SK-N-SH (cell line): Measurements from ENCODE around the gene CYSLTR2. TPM values are rescaled to one million over a fixed set of nuclear protein-coding genes. Genes with fewer than 3 reads are reported as not detected.

Experiments
- CTCF ChIA-PET: fragments of 300-600, 350-600 bp; formaldehyde crosslinking; extraction: SDS; loops from one replicate; lab custom pipeline; 2021; lab: Yijun Ruan, JAX
- POLR2A ChIA-PET: fragments of 350-600 bp; sonication (Branson Sonifier 250); formaldehyde crosslinking; extraction: SDS; loops from one replicate; lab custom pipeline; 2020; ENCODE audit warnings: antibody characterized with exemption, inconsistent platforms; lab: Yijun Ruan, JAX
- DNase-seq: peaks from one replicate; pipeline ENCODE4 v3.0.0; 2012
- H2AFZ ChIP-seq: fragments of 200-600 bp; sonication (generic); 2 replicates; pipeline ENCODE4 v1.8.1; 2016; ENCODE audit warnings: antibody characterized with exemption, mild to moderate bottlenecking, low read depth
- H3F3A ChIP-seq: fragments of 200-600 bp; sonication (generic); replicated peaks from 2 replicates; pipeline ENCODE3; 2016; ENCODE audit warnings: antibody characterized with exemption, mild to moderate bottlenecking; ENCODE audit not compliant: insufficient read depth
- H3K27ac ChIP-seq, 2 experiments: fragments of 200-500 bp in 1 of 2; fragments of 200-600 bp in 1 of 2; sonication (Bioruptor generic) in 1 of 2; sonication (generic), shearing (Covaris generic) in 1 of 2; 2 replicates each; pipeline versions ENCODE4 v1.5.1 to v1.6.1; 2014 to 2016; ENCODE audit warnings: low read depth in 2 of 2, inconsistent platforms in 1 of 2, low read length in 1 of 2, mild to moderate bottlenecking in 1 of 2, mixed read lengths in 1 of 2
- H3K27me3 ChIP-seq: fragments of 200-600 bp; sonication (generic), shearing (Covaris generic); 2 replicates; pipeline ENCODE4 v1.6.1; 2016; ENCODE audit warnings: mixed run types; ENCODE audit not compliant: insufficient read depth
- H3K36me3 ChIP-seq, 2 experiments: fragments of 200-500 bp in 1 of 2; fragments of 200-600 bp in 1 of 2; sonication (Bioruptor generic) in 1 of 2; sonication (generic) in 1 of 2; replicated peaks in 1 of 2; 2 replicates each; pipeline versions ENCODE3 to v1.5.1; 2014 to 2016; ENCODE audit warnings: low read length in 1 of 2, mild to moderate bottlenecking in 1 of 2; ENCODE audit not compliant: insufficient read depth in 2 of 2, control insufficient read depth in 1 of 2
- H3K4me1 ChIP-seq, 2 experiments: fragments of 200-500 bp in 1 of 2; fragments of 200-600 bp in 1 of 2; sonication (Bioruptor generic) in 1 of 2; sonication (generic), shearing (Covaris generic) in 1 of 2; 2 replicates each; pipeline versions ENCODE4 v1.5.1 to v1.6.1; 2014 to 2016; ENCODE audit warnings: low read depth in 1 of 2, low read length in 1 of 2, mixed run types in 1 of 2; ENCODE audit not compliant: insufficient read depth in 2 of 2, control insufficient read depth in 1 of 2
- H3K4me2 ChIP-seq: fragments of 200-600 bp; sonication (generic), shearing (Covaris generic); 2 replicates; pipeline ENCODE4 v1.6.1; 2017; ENCODE audit warnings: mixed run types
- H3K4me3 ChIP-seq, 2 experiments: fragments of 200-500 bp in 1 of 2; fragments of 200-600 bp in 1 of 2; sonication (Bioruptor generic) in 1 of 2; sonication (generic), shearing (Covaris generic) in 1 of 2; 2 replicates each; pipeline versions ENCODE4 v1.5.1 to v1.8.1; 2014 to 2016; ENCODE audit warnings: low read depth in 2 of 2, inconsistent platforms in 1 of 2, low read length in 1 of 2, mild to moderate bottlenecking in 1 of 2, mixed read lengths in 1 of 2, moderate library complexity in 1 of 2
- H3K79me2 ChIP-seq: fragments of 200-600 bp; sonication (generic); 2 replicates; pipeline ENCODE4 v1.8.1; 2017; ENCODE audit warnings: mild to moderate bottlenecking; ENCODE audit not compliant: insufficient read depth
- H3K9ac ChIP-seq: fragments of 200-600 bp; sonication (generic); 2 replicates; pipeline ENCODE4 v1.6.1; 2017; ENCODE audit warnings: mixed run types
- H3K9me2 ChIP-seq: fragments of 200-600 bp; sonication (generic); 2 replicates; pipeline ENCODE4 v1.6.1; 2017; ENCODE audit warnings: mixed run types
- H3K9me3 ChIP-seq: fragments of 200-600 bp; sonication (generic); 2 replicates; pipeline ENCODE4 v1.6.1; 2017; ENCODE audit warnings: mixed run types, mild to moderate bottlenecking, moderate library complexity
- H4K20me1 ChIP-seq: fragments of 200-600 bp; sonication (generic); 2 replicates; pipeline ENCODE4 v1.6.1; 2017; ENCODE audit warnings: mild to moderate bottlenecking, mixed run types; ENCODE audit not compliant: insufficient read depth
- CHD2 ChIP-seq: fragments of 150-350 bp; IDR thresholded peaks from 2 replicates; pipeline ENCODE4 v1.6.1; 2018; ENCODE audit warnings: low read length; ENCODE audit not compliant: partially characterized antibody
- ELF1 ChIP-seq: IDR thresholded peaks from 2 replicates; pipeline ENCODE4 v1.4.0; 2012
- EP300 ChIP-seq, 2 experiments: IDR thresholded peaks; 2 replicates each; pipeline versions ENCODE4 v1.4.0 to v1.6.1; 2012; ENCODE audit warnings: borderline replicate concordance in 1 of 2, low read depth in 1 of 2, low read length in 1 of 2
- FOSL2 ChIP-seq: IDR thresholded peaks from 2 replicates; pipeline ENCODE4 v1.4.0; 2012; ENCODE audit warnings: low read depth, mild to moderate bottlenecking, moderate library complexity, borderline replicate concordance
- FOXM1 ChIP-seq: IDR thresholded peaks from 2 replicates; pipeline ENCODE4 v1.4.0; 2012; ENCODE audit warnings: low read depth, mild to moderate bottlenecking
- GABPA ChIP-seq: IDR thresholded peaks from 2 replicates; pipeline ENCODE4 v1.4.0; 2012; ENCODE audit warnings: low read depth, mild to moderate bottlenecking
- PBX3 ChIP-seq: IDR thresholded peaks from 2 replicates; pipeline ENCODE4; 2012
- TAF1 ChIP-seq: IDR thresholded peaks from 2 replicates; pipeline ENCODE4 v1.6.1; 2012; ENCODE audit warnings: low read depth, mild to moderate bottlenecking, low read length, moderate library complexity, borderline replicate concordance
- USF2 ChIP-seq: fragments of 150-350 bp; IDR thresholded peaks from 2 replicates; pipeline ENCODE4 v1.6.1; 2017; ENCODE audit warnings: antibody characterized with exemption, low read length, low read depth, borderline replicate concordance
- YY1 ChIP-seq: IDR thresholded peaks from 2 replicates; pipeline ENCODE4 v1.4.0; 2012; ENCODE audit warnings: low read depth, mild to moderate bottlenecking
- WGBS: methylation state at CpG from one replicate; pipeline ENCODE4 v1.1.6; 2017; ENCODE audit warnings: low lambda C conversion rate; 5-methylcytosine and 5-hydroxymethylcytosine counted together
- polyA plus RNA-seq, 3 experiments: library from polyadenylated mRNA; depleted of rRNA; stranded (reverse); fragments of >200 nt; gene quantifications; 2 replicates each; pipeline ENCODE4 v1.2.3, GENCODE V29; 2012

The CYSLTR2 gene
- polyA plus RNA-seq, 1 of the 3 experiments (the other 2 are of a cell fraction) = 0.12 TPM

- no peaks in the 10 kb centered on the region for H3K36me3 ChIP-seq
- POLR2A ChIA-PET = no interaction called here
- no peaks in the 10 kb centered on the region for H3K4me1 ChIP-seq
- no peak for DNase-seq
- no peaks in the 10 kb centered on the region for H3K9me3 ChIP-seq
- H2AFZ ChIP-seq = peak overlapping the region; percentile 80
- no peaks in the 10 kb centered on the region for H3K9me2 ChIP-seq
- no peaks in the 10 kb centered on the region for H3K27me3 ChIP-seq
- CTCF ChIA-PET = no interaction called here
- peak overlapping the region; percentile 4; the same call in 1 of the 2 replicates for H3K9ac ChIP-seq
- H3K27ac ChIP-seq = peak overlapping the region in 1 of 2 experiments; percentile 69; a peak in 1 of 4 replicates
- H3K79me2 ChIP-seq = no peaks in the 10 kb centered on the region
- no peak for TF ChIP-seq GABPA
- no peak for TF ChIP-seq CHD2
- H3F3A ChIP-seq = no peaks in the 10 kb centered on the region
- peak overlapping the region; percentile 35; the same call in 1 of the 2 replicates for H3K4me2 ChIP-seq
- no peaks in the 10 kb centered on the region for H4K20me1 ChIP-seq
- WGBS = 33% methylated on average over 3 of the region's 3 CpGs
- H3K4me3 ChIP-seq = no peak overlapping the region
Observed at GRCh38 chr13:48652851-48653471, 768 bp upstream of the CYSLTR2 start.

GRCh38 chr13:48654511-48654910, 782 bp downstream of the CYSLTR2 start:
- Histone ChIP-seq H3K79me2 (no peaks in the 10 kb centered on the region), H3K27me3 (no peaks in the 10 kb centered on the region)
- 17% methylated on average over 1 of the region's 1 CpG for WGBS

More at GRCh38 chr13:48654511-48654910, 782 bp downstream of the CYSLTR2 start:
- TF ChIP-seq TAF1 (no peak), PBX3 (no peak), EP300 (IDR thresholded peaks at IDR 0.05; ENCODE audit: borderline replicate concordance in 1 of 2, low read depth in 1 of 2, low read length in 1 of 2) (no peak), ELF1 (no peak), YY1 (no peak), USF2 (no peak), FOXM1 (no peak), FOSL2 (no peak)
- ChIA-PET POLR2A (no interaction called here), CTCF (interaction anchor here (0.6 kb wide), 1 partner anchor 559 kb away, joined by 3 read pairs; no protein-coding TSS in a partner anchor)
- no peak overlapping the region; the same call in 1 of the 2 replicates for H3K4me2 ChIP-seq
- no peaks in the 10 kb centered on the region for H3K4me1 ChIP-seq
- no peaks in the 10 kb centered on the region for H3K36me3 ChIP-seq
- no peaks in the 10 kb centered on the region for H3F3A ChIP-seq
- no peak for DNase-seq
- no peaks in the 10 kb centered on the region for H4K20me1 ChIP-seq
- no peaks in the 10 kb centered on the region for H3K9me3 ChIP-seq
- no peak overlapping the region for H3K27ac ChIP-seq
- no peaks in the 10 kb centered on the region for H3K9me2 ChIP-seq
- H3K4me3 ChIP-seq = no peak overlapping the region
- H3K9ac ChIP-seq = no peak overlapping the region
- no peak overlapping the region for H2AFZ ChIP-seq
